CD8-positive, alpha-beta memory T cell (primary cell): ENCODE measurements around the gene KRR1. TPM values are rescaled to one million over a fixed set of nuclear protein-coding genes. Genes with fewer than 3 reads are reported as not detected.
A peak's percentile ranks its signal among the peaks of the same experiment; 100 is the strongest.
"Not testable (repeated sequence)": the region's sequence is repeated elsewhere in the genome, so short reads cannot be mapped to it uniquely, and the experiment has no call there.

Source experiments
- CTCF ChIA-PET: fragments of 350-600 bp; sonication (Branson Sonifier 250); formaldehyde crosslinking; loops from one replicate; lab custom pipeline; 2021; ENCODE audit warnings: antibody characterized with exemption; lab: Charles Lee
- POLR2A ChIA-PET: fragments of 350-600 bp; sonication (Branson Sonifier 250); formaldehyde crosslinking; loops from one replicate; lab custom pipeline; 2021; ENCODE audit warnings: antibody characterized with exemption; lab: Charles Lee
- DNase-seq, 5 donors: peaks; one replicate each; pipeline versions ENCODE4 v3.0.0 to v3.0.0-alpha.2; 2020 to 2022; ENCODE audit warnings: mixed read lengths in 1 of 5
- H3K27ac ChIP-seq: one replicate; pipeline ENCODE4 v1.7.0; 2013; ENCODE audit warnings: low read depth, mild to moderate bottlenecking, low read length, moderate library complexity
- H3K27me3 ChIP-seq: 2 replicates; pipeline ENCODE4 v1.7.0; 2013; ENCODE audit warnings: low read length, mild to moderate bottlenecking; ENCODE audit not compliant: insufficient read depth, poor library complexity, severe bottlenecking
- H3K36me3 ChIP-seq: 2 replicates; pipeline ENCODE4 v1.7.0; 2013; ENCODE audit warnings: mild to moderate bottlenecking, low read length, moderate library complexity; ENCODE audit not compliant: insufficient read depth
- H3K4me1 ChIP-seq: 2 replicates; pipeline ENCODE4 v1.7.0; 2013; ENCODE audit warnings: mild to moderate bottlenecking, low read length, moderate library complexity; ENCODE audit not compliant: insufficient read depth
- H3K4me3 ChIP-seq: 2 replicates; pipeline ENCODE4 v1.7.0; 2013; ENCODE audit warnings: mild to moderate bottlenecking, low read length
- H3K9me3 ChIP-seq: 2 replicates; pipeline ENCODE4 v1.7.0; 2013; ENCODE audit warnings: mild to moderate bottlenecking, low read length
- H3K27ac Mint-ChIP-seq, 8 donors: one replicate each; pipeline ENCODE4 v1.8.0; 2020 to 2021; ENCODE audit warnings: mixed read lengths in 8 of 8, mild to moderate bottlenecking in 6 of 8, inconsistent platforms in 3 of 8, moderate library complexity in 3 of 8
- H3K27me3 Mint-ChIP-seq, 2 donors: one replicate each; pipeline ENCODE4 v1.8.0; 2020 to 2021; ENCODE audit warnings: mixed read lengths in 2 of 2, mild to moderate bottlenecking in 1 of 2, moderate library complexity in 1 of 2
- H3K36me3 Mint-ChIP-seq, 3 donors: one replicate each; pipeline ENCODE4 v1.8.0; 2020 to 2021; ENCODE audit warnings: mixed read lengths in 3 of 3, inconsistent platforms in 1 of 3, mild to moderate bottlenecking in 1 of 3
- H3K4me1 Mint-ChIP-seq, 3 donors: one replicate each; pipeline ENCODE4 v1.8.0; 2020 to 2021; ENCODE audit warnings: mixed read lengths in 3 of 3, inconsistent platforms in 1 of 3, mild to moderate bottlenecking in 1 of 3
- H3K4me3 Mint-ChIP-seq, 7 donors: one replicate each; pipeline ENCODE4 v1.8.0; 2020 to 2021; ENCODE audit warnings: mixed read lengths in 7 of 7, mild to moderate bottlenecking in 6 of 7, moderate library complexity in 4 of 7, inconsistent platforms in 2 of 7
- H3K9me3 Mint-ChIP-seq, 5 donors: one replicate each; pipeline ENCODE4 v1.8.0; 2020 to 2022; ENCODE audit warnings: mixed read lengths in 5 of 5, mild to moderate bottlenecking in 3 of 5, moderate library complexity in 2 of 5, inconsistent platforms in 1 of 5
- polyA plus RNA-seq: library from polyadenylated mRNA; unstranded; fragments of 300-500 nt; fragmentation: Illumina TruSeq; gene quantifications from one replicate; pipeline ENCODE4 v1.2.3, GENCODE V29; 2021
- total RNA-seq, 2 experiments: library from RNA; stranded (reverse); gene quantifications; one replicate each; pipeline ENCODE4 v1.2.3, GENCODE V29; 2021

Gene KRR1
- total and polyA plus RNA-seq, 3 experiments from 2014 or later = 76.8 to 151 (median 143) TPM

- Mint-ChIP-seq H3K36me3 (peaks cover 0 to 7% (median 0%) of the 10 kb centered on the region in 3 donors), H3K9me3 (peaks cover 0 to 2% (median 0%) of the 10 kb centered on the region in 5 donors), H3K27me3 (peaks cover 0 to 4% of the 10 kb centered on the region in 2 donors), H3K4me3 (no peak overlapping the region), H3K4me1 (peaks cover 36 to 41% (median 38%) of the 10 kb centered on the region in 3 donors), H3K27ac (no peak overlapping the region)
- Histone ChIP-seq H3K4me3 (no peak overlapping the region), H3K27ac (no peak overlapping the region), H3K36me3 (no peaks in the 10 kb centered on the region), H3K27me3 (no peaks in the 10 kb centered on the region), H3K9me3 (no peaks in the 10 kb centered on the region), H3K4me1 (peaks cover 31% of the 10 kb centered on the region)
- ChIA-PET CTCF (interaction anchor here (1.1 to 2.3 kb wide), 2 partner anchors 9 to 39 kb away, joined by 5 to 8 read pairs; no protein-coding TSS in a partner anchor), POLR2A (no interaction called here)
- DNase-seq = no peak
These were observed 35.3 kb downstream of the KRR1 start for GRCh38 chr12:75476071-75476470.

DNA sequence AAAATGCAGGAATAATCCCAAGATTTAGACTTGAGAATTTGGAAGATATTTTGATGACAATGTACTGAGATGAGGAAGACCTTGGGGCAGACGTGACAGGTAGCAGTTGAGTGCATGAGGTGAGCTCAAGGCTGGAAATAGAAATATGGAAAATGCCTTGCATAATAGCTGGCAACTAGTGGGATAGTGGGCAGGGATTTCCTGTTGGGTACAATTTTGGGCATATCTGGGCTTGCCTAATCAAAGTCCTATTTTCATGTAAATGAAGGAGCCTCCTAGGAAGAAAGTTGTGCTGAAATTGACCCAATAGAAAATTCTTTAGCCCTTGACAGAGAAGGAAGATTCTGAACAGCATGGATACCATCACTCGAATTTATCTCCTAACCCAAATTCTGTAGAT, 37.3 kb downstream of the KRR1 start:
- POLR2A ChIA-PET = no interaction called here
- H3K36me3 Mint-ChIP-seq = no peaks in the 10 kb centered on the region

GRCh38 chr12:75471902-75472890, 39.2 kb downstream of the KRR1 start:
- ChIA-PET CTCF (no interaction called here), POLR2A (no interaction called here)
- Mint-ChIP-seq H3K27ac (no peak overlapping the region), H3K9me3 (no peaks in the 10 kb centered on the region), H3K27me3 (peaks cover 0 to 2% of the 10 kb centered on the region in 2 donors), H3K4me1 (peaks cover 3 to 5% (median 4%) of the 10 kb centered on the region in 3 donors), H3K4me3 (no peak overlapping the region), H3K36me3 (peaks cover 0 to 5% (median 2%) of the 10 kb centered on the region in 3 donors)
- no peaks in the 10 kb centered on the region for H3K36me3 ChIP-seq
- no peak for DNase-seq
- no peaks in the 10 kb centered on the region for H3K9me3 ChIP-seq
- no peak overlapping the region for H3K4me3 ChIP-seq
- no peak overlapping the region for H3K27ac ChIP-seq
- H3K27me3 ChIP-seq = no peaks in the 10 kb centered on the region
- H3K4me1 ChIP-seq = no peaks in the 10 kb centered on the region

More for the DNA sequence above, 37.3 kb downstream of the KRR1 start:
- H3K4me3 Mint-ChIP-seq = no peak overlapping the region
- Histone ChIP-seq H3K4me3 (no peak overlapping the region), H3K27ac (no peak overlapping the region), H3K27me3 (no peaks in the 10 kb centered on the region), H3K36me3 (no peaks in the 10 kb centered on the region), H3K9me3 (no peaks in the 10 kb centered on the region), H3K4me1 (peaks cover 19% of the 10 kb centered on the region)
- DNase-seq = no peak
- peak overlapping the region in 1 of 8 donors; percentile 29 for H3K27ac Mint-ChIP-seq
- H3K4me1 Mint-ChIP-seq = peaks cover 20 to 24% (median 24%) of the 10 kb centered on the region in 3 donors
- no peaks in the 10 kb centered on the region for H3K9me3 Mint-ChIP-seq
- CTCF ChIA-PET = interaction anchor here (1.2 to 1.8 kb wide), 4 partner anchors 9 to 36 kb away, joined by 3 to 5 read pairs (median 4); no protein-coding TSS in a partner anchor
- peaks cover 0 to 2% of the 10 kb centered on the region in 2 donors for H3K27me3 Mint-ChIP-seq

GRCh38 chr12:75460204-75460603, 51.2 kb downstream of the KRR1 start:
- no peaks in the 10 kb centered on the region for H3K9me3 ChIP-seq
- H3K4me1 ChIP-seq = peaks cover 36% of the 10 kb centered on the region
- Mint-ChIP-seq H3K36me3 (peaks cover 0 to 3% (median 0%) of the 10 kb centered on the region in 3 donors), H3K9me3 (peaks cover 0 to 8% (median 3%) of the 10 kb centered on the region in 5 donors), H3K4me1 (peaks cover 45 to 59% (median 55%) of the 10 kb centered on the region in 3 donors), H3K27ac (peak overlapping the region in 4 of 8 donors; percentile 22 to 57 (median 46)), H3K4me3 (peak overlapping the region in 5 of 7 donors; percentile 13 to 41 (median 27)), H3K27me3 (no peaks in the 10 kb centered on the region)
- ChIA-PET POLR2A (interaction anchor here (1.0 kb wide), 1 partner anchor 19 kb away, joined by 3 read pairs; no protein-coding TSS in a partner anchor), CTCF (interaction anchor here (1.0 to 2.9 kb wide), 3 partner anchors 25 to 125 kb away, joined by 5 to 7 read pairs (median 5); partner anchors contain the start of genes GLIPR1L1 and GLIPR1L2)
- DNase-seq = no peak
- no peaks in the 10 kb centered on the region for H3K36me3 ChIP-seq
- H3K4me3 ChIP-seq = no peak overlapping the region
- H3K27ac ChIP-seq = no peak overlapping the region
- H3K27me3 ChIP-seq = no peaks in the 10 kb centered on the region

DNA sequence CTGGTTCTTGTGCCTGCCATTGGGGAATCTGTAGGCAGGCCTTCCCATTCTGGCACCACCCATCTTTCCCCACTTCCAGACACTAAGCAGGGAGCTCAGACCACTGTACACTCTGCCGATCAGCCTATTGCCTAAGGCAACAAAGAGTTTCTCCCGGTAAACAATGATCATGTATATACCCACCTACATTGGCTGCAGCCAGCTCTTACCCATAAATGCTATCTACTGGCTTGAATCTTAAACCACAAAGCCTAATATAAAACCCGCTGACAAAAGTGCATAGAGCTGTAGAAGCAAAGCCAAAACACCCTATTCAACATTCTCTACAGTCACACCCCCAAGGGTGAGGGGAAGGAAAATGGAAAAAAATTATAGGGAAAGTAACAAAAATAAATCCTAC, 51.7 kb downstream of the KRR1 start:
- Histone ChIP-seq H3K4me1 (peaks cover 36% of the 10 kb centered on the region), H3K4me3 (no peak overlapping the region), H3K9me3 (no peaks in the 10 kb centered on the region), H3K27ac (no peak overlapping the region), H3K36me3 (no peaks in the 10 kb centered on the region), H3K27me3 (no peaks in the 10 kb centered on the region)
- CTCF ChIA-PET = interaction anchor here (1.0 to 2.9 kb wide), 3 partner anchors 25 to 125 kb away, joined by 5 to 7 read pairs (median 5); partner anchors contain the start of genes GLIPR1L1 and GLIPR1L2
- POLR2A ChIA-PET = interaction anchor here (1.0 kb wide), 1 partner anchor 20 kb away, joined by 3 read pairs; no protein-coding TSS in a partner anchor
- peaks cover 0 to 8% (median 3%) of the 10 kb centered on the region in 5 donors for H3K9me3 Mint-ChIP-seq
- H3K27me3 Mint-ChIP-seq = no peaks in the 10 kb centered on the region
- DNase-seq = no peak
- peaks cover 48 to 59% (median 55%) of the 10 kb centered on the region in 3 donors for H3K4me1 Mint-ChIP-seq
- H3K36me3 Mint-ChIP-seq = peaks cover 0 to 3% (median 0%) of the 10 kb centered on the region in 3 donors
- H3K4me3 Mint-ChIP-seq = peak overlapping the region in 6 of 7 donors; percentile 13 to 78 (median 30)
- peak overlapping the region in 6 of 8 donors; percentile 22 to 72 (median 46) for H3K27ac Mint-ChIP-seq

GRCh38 chr12:75457866-75458265, 53.5 kb downstream of the KRR1 start:
- peaks cover 36% of the 10 kb centered on the region for H3K4me1 ChIP-seq
- H3K27me3 Mint-ChIP-seq, H3K9me3 Mint-ChIP-seq, H3K36me3 ChIP-seq, H3K36me3 Mint-ChIP-seq, H3K27me3 ChIP-seq, DNase-seq, H3K27ac ChIP-seq, H3K4me3 ChIP-seq, H3K9me3 ChIP-seq: not testable (repeated sequence)
- ChIA-PET CTCF (interaction anchor here (1.1 to 3.2 kb wide), 5 partner anchors 20 to 66 kb away, joined by 3 to 27 read pairs (median 7); partner anchors contain the start of genes GLIPR1 and GLIPR1L2), POLR2A (interaction anchor here (0.5 to 1.2 kb wide), 4 partner anchors 23 to 67 kb away, joined by 4 to 7 read pairs (median 4); partner anchors contain the start of genes GLIPR1 and KRR1)
- Mint-ChIP-seq H3K4me3 (peak overlapping the region in 6 of 7 donors; percentile 24 to 90 (median 46)), H3K4me1 (peaks cover 48 to 59% (median 55%) of the 10 kb centered on the region in 3 donors), H3K27ac (peak overlapping the region in 7 of 8 donors; percentile 1 to 89 (median 46))

DNA sequence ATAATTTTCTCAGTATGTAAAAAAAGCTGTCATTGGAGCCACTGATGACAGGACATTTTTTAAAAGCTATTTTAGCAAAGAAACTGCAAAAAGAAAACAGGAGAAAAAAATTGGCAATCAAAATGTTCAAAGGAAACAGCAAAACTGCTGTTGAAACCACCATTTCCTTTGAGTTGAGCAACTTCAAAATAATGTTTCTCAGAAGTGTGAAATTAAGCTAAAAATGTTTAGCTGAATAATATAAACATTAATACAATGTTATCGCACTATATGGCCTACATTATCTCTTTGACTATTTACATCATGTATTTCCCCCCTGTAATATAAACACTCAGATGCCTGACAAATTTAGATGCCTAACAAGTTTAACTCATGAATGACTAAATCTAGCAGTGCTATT, 54.2 kb downstream of the KRR1 start:
- Mint-ChIP-seq H3K27me3 (no peaks in the 10 kb centered on the region), H3K4me1 (peaks cover 48 to 56% (median 55%) of the 10 kb centered on the region in 3 donors), H3K9me3 (peaks cover 0 to 8% (median 3%) of the 10 kb centered on the region in 5 donors), H3K4me3 (peak overlapping the region in 6 of 7 donors; percentile 6 to 55 (median 49)), H3K36me3 (peaks cover 0 to 3% (median 0%) of the 10 kb centered on the region in 3 donors), H3K27ac (peak overlapping the region in 7 of 8 donors; percentile 1 to 48 (median 12))
- POLR2A ChIA-PET = interaction anchor here (0.5 to 1.2 kb wide), 4 partner anchors 23 to 66 kb away, joined by 4 to 7 read pairs (median 4); partner anchors contain the start of genes GLIPR1 and KRR1
- Histone ChIP-seq H3K27ac (no peak overlapping the region), H3K36me3 (no peaks in the 10 kb centered on the region), H3K4me1 (peaks cover 36% of the 10 kb centered on the region), H3K9me3 (no peaks in the 10 kb centered on the region), H3K4me3 (no peak overlapping the region), H3K27me3 (no peaks in the 10 kb centered on the region)
- CTCF ChIA-PET = interaction anchor here (0.9 to 3.2 kb wide), 5 partner anchors 20 to 123 kb away, joined by 3 to 27 read pairs (median 6); partner anchors contain the start of genes GLIPR1 and GLIPR1L1
- DNase-seq = peak in 2 of 5 donors; percentile 32 to 38
